ENCODE results near the gene WASHC4. TPM values are rescaled to one million over a fixed set of nuclear protein-coding genes. Genes with fewer than 3 reads are reported as not detected.

Gene WASHC4
- total and polyA plus RNA-seq, 2 donors (not counting 3 experiments of a cell fraction or from before 2014, with no cell fraction given): 30.4 to 123 TPM

DNA sequence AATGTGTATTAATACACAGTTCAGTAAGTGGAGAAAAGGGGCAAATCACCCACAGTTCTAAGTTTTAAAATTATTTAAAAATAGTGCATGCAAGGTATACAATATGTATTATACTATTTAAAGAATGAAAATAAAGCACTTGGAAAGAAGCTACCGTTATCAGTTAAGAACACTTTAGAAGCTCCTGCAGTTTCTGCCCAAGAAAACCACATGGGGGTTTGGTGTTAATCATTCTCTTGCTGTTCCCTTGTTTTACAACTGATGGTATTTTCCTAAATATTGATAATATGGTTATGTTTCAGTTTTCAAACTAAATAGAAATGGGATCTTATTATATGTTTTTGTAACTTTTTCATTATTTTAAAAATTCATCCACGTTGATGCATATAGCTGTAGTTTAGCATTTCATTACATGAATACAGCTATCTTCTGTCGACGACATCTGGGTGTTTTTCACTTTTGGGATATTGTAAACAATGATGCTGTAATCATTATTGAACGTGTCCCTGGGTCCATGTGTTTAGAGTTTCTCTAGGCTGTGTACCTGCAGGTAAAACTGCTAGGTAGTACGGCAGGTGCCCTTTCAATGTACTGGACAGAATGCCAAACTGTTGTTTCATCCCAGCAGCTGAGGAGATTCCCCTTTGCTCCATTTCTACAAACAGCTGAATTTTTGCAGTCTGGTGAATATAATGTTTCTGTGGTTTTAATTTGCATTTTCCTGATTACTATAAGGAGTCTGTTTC is 64.3 kb downstream of the WASHC4 start:
- no TSS peak for BruUV-seq (replicated peaks)
- ChIA-PET CTCF (interaction anchor here (5.4 kb wide), 1 partner anchor 212 kb away, joined by 22 read pairs; no protein-coding TSS in a partner anchor), POLR2A (interaction anchor here (0.6 kb wide), 1 partner anchor 1280 kb away, joined by 3 read pairs; no protein-coding TSS in a partner anchor)
- H3K4me1 ChIP-seq (ENCODE audit: control insufficient read depth, extremely low read depth, insufficient read depth, low read length): no peaks in the 10 kb centered on the region
- H3K27ac ChIP-seq (ENCODE audit: insufficient read depth, low read depth, low read length): no peak overlapping the region
- dilution Hi-C loops (cut with MboI; ENCODE audit: extremely low pct_ligation_motif_present, low sequenced_read_pairs) (no loop called here), intact Hi-C loops (cut with micrococcal nuclease) (no loop called here)
- peaks cover 11 to 33% of the 10 kb centered on the region in 2 experiments for H3K36me3 ChIP-seq (ENCODE audit: control insufficient read depth in 2 of 2, extremely low read depth in 1 of 2, insufficient read depth in 2 of 2, low read length in 2 of 2)
- TF ChIP-seq EZH2 (IDR thresholded peaks at IDR 0.05; ENCODE audit: borderline replicate concordance, low read depth, low read length, severe bottlenecking) (no peak), GATA2 (IDR thresholded peaks at IDR 0.05; ENCODE audit: insufficient read depth, insufficient read length, low read depth, low read length) (no peak), FOS (IDR thresholded peaks at IDR 0.05; ENCODE audit: borderline replicate concordance, insufficient read depth, low read length) (no peak), POLR2A (IDR thresholded peaks at IDR 0.05; ENCODE audit: low read depth, low read length) (no peak), JUN (IDR thresholded peaks at IDR 0.05; ENCODE audit: borderline replicate concordance, insufficient read depth, insufficient read length, low read depth) (no peak), POLR2AphosphoS5 (IDR thresholded peaks at IDR 0.05; ENCODE audit: insufficient read depth, low read depth, low read length) (no peak), MYC (IDR thresholded peaks at IDR 0.05; ENCODE audit: low read depth, low read length) (no peak)
- TF ChIP-seq, protein P1, sequence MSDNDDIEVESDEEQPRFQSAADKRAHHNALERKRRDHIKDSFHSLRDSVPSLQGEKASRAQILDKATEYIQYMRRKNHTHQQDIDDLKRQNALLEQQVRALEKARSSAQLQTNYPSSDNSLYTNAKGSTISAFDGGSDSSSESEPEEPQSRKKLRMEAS (IDR thresholded peaks at IDR 0.05; ENCODE audit: insufficient read depth, insufficient read length): no peak
- TF ChIP-seq, protein P2, sequence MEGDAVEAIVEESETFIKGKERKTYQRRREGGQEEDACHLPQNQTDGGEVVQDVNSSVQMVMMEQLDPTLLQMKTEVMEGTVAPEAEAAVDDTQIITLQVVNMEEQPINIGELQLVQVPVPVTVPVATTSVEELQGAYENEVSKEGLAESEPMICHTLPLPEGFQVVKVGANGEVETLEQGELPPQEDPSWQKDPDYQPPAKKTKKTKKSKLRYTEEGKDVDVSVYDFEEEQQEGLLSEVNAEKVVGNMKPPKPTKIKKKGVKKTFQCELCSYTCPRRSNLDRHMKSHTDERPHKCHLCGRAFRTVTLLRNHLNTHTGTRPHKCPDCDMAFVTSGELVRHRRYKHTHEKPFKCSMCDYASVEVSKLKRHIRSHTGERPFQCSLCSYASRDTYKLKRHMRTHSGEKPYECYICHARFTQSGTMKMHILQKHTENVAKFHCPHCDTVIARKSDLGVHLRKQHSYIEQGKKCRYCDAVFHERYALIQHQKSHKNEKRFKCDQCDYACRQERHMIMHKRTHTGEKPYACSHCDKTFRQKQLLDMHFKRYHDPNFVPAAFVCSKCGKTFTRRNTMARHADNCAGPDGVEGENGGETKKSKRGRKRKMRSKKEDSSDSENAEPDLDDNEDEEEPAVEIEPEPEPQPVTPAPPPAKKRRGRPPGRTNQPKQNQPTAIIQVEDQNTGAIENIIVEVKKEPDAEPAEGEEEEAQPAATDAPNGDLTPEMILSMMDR (IDR thresholded peaks at IDR 0.05; ENCODE audit: extremely low read depth in 1 of 2, insufficient read depth in 1 of 2, low read depth in 1 of 2, low read length in 2 of 2): no peak
- no peak for DNase-seq (ENCODE audit: low read depth, low spot score)
- no peak overlapping the region for H2AFZ ChIP-seq (ENCODE audit: low read depth, low read length)
- H3K9ac ChIP-seq (replicated peaks; ENCODE audit: extremely low read depth, insufficient read depth, low read length): no peak overlapping the region
- no peak for FAIRE-seq
- no peaks in the 10 kb centered on the region for H3K27me3 ChIP-seq (ENCODE audit: control insufficient read depth in 2 of 2, insufficient read depth in 2 of 2, low read length in 2 of 2)
- H4K20me1 ChIP-seq (replicated peaks; ENCODE audit: control insufficient read depth, extremely low read depth, insufficient read depth, low read length): peaks cover 4% of the 10 kb centered on the region
- H3K9me3 ChIP-seq (replicated peaks; ENCODE audit: control insufficient read depth, insufficient read depth, low read length): no peaks in the 10 kb centered on the region
- no peaks in the 10 kb centered on the region for H3K79me2 ChIP-seq (ENCODE audit: control insufficient read depth, insufficient read depth, low read length)
- H3K4me3 ChIP-seq (replicated peaks in 1 of 3; ENCODE audit: insufficient read depth in 1 of 3, low read depth in 1 of 3, low read length in 3 of 3): no peak overlapping the region
- H3K4me2 ChIP-seq (ENCODE audit: insufficient read depth, low read length): no peak overlapping the region
- H3K9me1 ChIP-seq (replicated peaks; ENCODE audit: control insufficient read depth, extremely low read depth, insufficient read depth, low read length): no peaks in the 10 kb centered on the region
